Kidney capillary endothelial cell (primary cell): ENCODE measurements around the gene SMPD2.

ENCODE experiments used
- DNase-seq: peaks from one replicate; pipeline ENCODE4 v3.0.0-alpha.2; 2018; ENCODE audit warnings: low spot score

Gene SMPD2, protein sequence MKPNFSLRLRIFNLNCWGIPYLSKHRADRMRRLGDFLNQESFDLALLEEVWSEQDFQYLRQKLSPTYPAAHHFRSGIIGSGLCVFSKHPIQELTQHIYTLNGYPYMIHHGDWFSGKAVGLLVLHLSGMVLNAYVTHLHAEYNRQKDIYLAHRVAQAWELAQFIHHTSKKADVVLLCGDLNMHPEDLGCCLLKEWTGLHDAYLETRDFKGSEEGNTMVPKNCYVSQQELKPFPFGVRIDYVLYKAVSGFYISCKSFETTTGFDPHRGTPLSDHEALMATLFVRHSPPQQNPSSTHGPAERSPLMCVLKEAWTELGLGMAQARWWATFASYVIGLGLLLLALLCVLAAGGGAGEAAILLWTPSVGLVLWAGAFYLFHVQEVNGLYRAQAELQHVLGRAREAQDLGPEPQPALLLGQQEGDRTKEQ

DNA sequence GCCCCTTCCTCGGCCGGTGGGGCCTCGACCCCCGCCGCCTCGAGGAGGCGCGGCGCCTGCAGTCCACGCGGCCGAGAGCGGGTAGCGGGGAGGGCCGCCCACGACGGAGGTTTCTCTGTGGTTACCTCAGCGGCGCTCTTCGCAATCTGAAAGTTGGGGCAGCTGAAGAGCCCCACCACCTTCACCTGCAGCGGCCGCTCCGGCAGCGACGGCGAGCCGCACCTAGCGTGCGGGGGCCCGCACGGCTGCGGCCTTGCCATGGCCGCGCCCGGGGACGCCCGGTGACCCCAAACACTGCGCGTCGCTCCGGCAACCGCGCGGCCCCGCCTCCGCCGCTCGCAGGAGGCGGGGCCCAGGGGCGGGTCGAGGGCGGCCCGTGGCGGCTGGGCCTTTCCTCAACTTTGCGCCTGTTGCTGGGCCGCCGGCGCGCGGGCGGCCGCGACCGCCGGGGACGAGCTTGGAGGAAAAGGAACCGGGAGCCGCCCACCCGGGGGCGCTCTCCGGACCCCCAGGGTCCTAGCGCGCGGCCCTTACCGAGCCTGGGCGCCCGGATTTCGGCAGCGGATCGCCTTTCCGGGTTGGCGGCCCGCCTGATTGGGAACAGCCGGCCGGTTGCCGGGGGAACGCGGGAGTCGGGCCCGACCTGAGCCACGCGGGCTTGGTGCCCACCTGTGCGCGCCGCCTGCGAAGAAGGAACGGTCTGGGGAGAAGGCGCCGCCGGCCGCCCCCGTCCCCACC, at the start of gene SMPD2, which contains the start of gene PPIL6:
TSS of gene SMPD2 (plus strand) at position 394 of the 738 bp plus-strand sequence. CDS start 398 bp downstream, outside the sequence.
TSS of gene PPIL6 (minus strand) at position 298 of the 738 bp plus-strand sequence. CDS start at position 260, 38 bp downstream.
- DNase-seq: peak; percentile 76

DNA sequence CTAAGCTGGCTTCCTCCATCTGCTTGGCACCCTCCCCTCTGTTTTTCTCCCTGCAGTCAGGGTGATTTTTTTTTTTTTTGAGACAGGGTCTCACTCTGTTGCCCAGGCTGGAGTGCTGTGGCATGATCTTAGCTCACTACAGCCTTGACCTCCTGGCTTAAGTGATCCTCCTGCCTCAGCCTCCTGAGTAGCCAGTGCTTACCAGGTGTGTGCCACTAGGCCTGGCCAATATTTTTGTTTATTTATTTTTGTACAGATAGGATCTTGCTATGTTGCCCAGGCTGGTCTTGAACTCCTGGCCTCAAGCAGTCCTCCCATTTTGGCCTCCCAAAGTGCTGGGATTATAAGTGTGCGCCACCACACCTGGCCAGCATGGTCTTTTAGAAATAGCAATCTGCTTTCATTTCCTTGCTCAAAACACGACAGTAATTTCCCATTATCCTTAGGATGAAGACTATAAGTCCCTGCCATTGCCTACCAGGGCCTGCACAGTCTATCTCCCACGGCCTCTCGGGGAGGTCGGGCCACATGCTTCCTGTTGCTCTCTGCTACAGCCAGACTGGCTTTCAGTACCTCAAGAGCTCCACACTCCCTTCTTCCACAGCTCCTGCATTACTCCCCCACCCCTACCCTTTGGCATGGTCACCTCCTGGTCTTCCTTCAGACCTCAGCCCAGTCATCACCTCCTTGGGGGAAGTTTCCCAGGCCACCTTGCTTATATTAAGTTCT, 47.2 kb upstream of the SMPD2 start:
- DNase-seq: no peak

DNA sequence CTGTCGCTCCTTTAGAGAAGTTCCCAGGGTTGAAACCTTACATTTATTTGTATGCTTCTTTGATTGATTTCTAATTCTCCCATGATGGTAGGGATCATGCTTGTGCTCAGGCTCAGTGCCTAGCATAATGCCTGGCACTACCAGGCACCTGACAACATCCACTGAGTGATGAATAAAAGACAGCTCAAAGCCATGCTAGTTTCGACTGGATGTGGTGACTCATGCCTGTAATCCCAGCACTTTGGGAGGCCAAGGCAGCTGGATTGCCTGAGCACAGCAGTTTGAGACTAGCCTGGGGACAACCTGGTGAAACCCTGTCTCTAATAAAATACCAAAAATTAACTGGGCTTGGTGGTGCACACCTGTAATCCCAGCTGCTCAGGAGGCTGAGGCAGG, 46.6 kb upstream of the SMPD2 start:
- DNase-seq: no peak

DNA sequence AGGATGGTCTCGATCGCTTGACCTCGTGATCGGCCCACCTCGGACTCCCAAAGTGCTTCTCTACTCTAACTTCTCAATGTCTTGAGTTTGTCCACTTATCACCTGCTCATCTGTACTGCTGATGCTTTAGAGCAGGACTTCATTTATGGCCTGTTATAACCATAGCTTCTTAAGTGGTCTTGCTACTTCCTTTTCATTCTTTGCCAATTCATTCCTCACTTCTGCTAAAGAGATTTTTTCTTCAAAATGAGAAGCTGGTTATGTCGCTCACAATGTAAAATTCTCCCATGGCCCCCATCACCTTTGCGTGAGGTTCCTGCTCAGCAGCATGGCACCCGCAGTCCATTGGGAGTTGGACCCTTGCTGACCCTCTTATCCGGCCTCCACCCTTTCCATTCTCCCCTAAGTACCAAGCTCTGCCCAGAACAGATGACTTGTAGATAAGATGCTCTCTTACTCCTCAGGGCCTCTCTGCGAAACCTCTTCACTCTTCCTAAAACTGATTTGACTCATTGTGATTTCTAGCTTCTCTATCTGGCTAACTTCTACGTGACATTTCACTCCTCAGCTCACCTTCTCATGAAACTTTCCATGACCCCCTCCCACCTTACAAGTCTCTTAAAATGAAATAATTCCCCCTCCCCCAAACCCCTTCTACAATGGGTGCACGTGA, 44.3 kb upstream of the SMPD2 start:
- DNase-seq: no peak

DNA sequence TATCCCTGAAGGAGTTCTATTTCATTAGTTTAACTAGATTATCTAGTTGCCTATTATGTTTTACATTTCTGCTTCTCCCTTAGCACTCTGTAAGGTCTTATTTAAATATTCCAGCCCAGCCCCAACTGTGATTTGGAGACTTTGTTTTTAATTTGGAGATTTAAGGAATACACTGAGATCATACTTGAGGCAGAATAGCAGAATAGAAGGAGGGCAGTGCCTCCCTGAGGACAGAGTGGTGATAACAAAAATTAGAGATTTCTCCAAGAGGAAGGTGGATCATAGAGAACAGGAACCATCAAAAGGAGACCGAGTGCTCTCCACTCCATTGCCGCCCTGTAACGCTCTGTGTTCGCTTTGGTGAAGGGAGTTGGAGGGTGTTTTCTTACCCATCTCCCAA, 43.5 kb upstream of the SMPD2 start:
- DNase-seq: no peak

DNA sequence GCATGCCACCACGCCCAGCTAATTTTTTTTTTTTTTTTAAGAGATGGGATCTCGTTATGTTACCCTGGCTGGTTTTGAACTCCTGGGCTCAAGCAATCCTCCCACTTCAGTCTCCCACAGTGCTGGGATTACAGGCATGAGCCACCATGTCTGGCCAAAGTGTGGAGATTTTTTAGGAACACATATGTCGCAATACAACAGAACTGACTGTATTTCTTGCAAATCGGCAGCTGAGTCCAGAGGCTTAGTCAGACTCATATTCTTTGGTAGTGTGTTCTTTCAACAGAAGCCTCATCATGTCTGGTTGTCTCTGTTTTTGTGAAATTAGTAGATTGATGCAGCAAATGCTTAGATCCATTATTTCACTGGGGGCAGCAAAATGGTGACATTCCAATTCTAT, 34.3 kb upstream of the SMPD2 start:
- no peak for DNase-seq

DNA sequence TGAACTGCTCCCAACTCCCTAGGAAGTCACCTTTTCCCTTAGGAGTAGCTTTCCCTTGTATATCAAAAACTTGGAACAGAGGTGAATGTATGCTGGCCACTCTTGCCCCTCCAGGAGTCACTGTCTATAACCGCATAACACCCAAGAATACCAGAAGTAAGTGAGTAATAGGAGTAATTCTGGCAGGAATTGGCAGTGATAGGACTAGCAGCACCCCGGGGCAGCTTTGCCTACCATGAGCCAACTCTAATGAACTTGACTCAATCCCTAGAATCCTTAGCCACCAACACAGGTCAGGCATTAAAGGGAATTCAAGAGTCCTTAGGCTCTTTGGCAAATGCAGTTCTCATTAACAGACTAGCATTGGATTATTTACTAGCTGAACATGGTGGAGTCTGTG, 29.5 kb upstream of the SMPD2 start:
- DNase-seq: no peak

DNA sequence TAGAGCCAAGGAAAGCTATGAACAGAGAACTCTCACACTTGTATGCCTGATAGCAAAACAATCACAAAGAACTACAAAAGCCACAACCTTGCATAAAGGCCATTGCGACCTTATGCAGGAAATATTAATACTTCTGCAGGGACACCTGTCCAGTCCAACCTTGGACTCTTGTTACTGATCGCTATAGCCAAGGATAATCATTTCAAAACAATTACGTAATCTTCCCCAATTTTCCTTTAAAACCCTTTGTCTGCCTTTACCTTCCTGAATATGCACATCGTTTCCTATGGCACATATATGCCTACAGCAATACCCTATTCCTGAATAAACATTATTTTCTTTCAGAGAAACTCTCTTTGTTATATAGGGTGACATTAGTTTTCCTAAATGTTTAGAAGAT, 22.9 kb upstream of the SMPD2 start:
- no peak for DNase-seq

DNA sequence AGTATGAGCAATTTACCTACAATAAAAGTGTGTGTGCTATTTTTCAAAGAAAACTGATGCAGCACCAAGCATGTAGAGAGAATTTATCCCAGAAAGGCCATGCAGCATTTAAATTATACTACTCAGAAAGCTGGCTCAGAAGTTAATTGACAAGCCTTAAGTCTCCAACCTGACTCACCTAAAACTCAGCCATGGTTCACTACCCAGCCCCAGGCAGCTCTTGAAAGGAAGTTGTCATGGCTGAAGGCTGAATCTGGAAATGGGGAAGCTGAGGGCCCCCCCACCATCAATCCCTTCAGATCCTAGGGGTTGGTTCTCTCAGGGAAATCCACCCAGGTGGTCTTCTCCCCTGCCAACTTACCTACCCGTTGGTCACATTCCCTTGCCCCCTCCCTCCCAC, 19.8 kb upstream of the SMPD2 start:
- DNase-seq: no peak

DNA sequence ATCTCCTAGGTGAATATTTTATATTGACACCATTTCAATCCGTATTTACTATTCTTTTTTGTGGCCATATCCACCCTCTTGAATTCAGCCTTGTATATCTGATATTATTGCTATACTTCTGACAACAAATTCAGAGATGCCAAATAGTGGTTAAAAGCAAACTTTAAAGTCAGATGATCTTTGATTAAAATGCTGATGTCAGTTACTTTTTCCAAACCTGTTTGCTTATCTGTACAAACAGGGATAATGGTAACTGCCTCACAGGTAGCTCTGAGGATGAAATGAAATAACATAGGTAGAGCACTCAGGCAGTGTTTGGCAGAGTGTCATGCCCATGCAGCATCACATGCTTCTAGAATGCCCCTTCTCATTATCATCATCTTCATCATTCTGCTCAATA, 19.3 kb upstream of the SMPD2 start:
- DNase-seq: no peak

DNA sequence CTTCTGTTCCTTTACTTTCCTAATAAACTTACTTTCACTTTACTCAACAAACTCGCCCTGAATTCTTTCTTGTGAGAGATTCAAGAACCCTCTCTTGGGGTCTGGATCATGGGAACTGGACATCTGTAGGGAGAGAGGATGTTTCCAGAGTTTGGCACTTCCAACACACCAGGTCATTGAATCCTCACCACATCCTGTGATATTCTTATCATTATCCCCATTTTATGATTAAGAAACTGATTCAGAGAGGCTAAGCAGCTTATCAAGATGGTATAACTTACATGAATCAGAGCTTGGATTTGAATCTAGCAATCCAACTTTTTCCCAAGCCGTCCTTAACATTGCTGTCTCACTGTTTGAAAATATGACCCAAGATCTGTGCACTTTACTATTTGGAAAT, 15.6 kb upstream of the SMPD2 start:
- no peak for DNase-seq

DNA sequence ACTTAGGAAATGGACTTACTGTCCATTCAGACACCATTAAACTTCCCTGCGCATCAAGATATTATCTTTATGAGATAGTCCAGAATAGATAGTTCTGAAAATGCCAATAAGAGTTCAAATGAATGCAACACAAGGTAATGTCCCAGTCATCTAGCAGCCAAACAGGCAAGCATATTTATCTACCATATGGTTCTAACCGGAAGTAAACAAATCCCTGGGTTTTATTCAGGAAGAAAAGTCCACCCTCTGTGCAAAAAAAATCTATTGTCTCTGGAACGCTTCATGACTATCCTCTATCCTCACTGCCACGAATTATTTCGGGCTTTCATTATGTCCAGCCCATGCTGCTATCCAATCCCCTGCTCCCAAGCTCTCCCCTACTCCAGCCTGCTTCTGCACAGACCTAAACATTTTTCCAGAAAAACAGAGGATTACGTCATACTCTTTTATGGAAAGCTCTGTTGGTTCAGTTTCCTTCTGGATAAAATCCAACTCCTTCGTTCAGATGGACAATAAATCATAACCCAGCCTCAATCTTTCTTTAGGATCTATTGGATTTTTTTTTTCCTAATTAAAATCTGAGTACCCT, 11.5 kb upstream of the SMPD2 start:
- peak; percentile 47 for DNase-seq

DNA sequence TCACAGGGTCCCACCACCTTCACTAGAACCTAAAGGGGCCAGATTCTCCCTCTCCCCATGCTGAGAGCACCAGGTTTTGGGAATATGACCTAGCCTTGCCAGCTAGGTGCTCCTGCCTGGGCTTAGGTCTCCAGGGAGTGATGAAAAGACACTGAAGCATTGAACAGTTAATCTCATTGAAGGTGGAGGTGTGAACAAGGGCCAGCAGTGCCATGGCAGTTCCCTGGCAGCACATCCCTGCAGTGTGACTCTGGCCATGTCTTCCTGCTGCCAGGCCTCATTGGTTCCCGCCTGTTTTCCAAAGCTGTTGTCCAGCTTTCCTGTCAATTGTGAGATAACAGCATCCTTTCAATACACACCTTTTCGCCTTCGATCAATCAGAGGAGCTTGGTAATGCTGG, 11.0 kb upstream of the SMPD2 start:
- DNase-seq: no peak

DNA sequence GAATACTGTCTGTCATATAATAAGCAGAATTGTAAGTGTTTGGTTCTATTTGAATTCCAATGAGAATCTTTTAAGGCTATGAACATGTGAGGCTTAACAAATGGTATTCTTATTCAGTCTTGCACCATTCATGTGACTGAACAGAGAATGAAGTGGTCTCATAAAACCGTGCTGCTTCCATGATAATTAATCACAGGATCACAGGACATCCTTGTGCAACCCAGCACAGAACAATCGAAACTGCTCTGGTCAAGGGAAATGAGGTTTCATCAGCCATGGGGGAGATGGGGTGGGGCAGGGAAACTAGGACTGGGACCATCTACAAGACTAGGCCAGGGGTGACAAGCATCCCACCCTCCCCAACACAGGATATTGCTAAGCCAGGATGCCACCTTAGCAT, 6.1 kb upstream of the SMPD2 start:
- no peak for DNase-seq

DNA sequence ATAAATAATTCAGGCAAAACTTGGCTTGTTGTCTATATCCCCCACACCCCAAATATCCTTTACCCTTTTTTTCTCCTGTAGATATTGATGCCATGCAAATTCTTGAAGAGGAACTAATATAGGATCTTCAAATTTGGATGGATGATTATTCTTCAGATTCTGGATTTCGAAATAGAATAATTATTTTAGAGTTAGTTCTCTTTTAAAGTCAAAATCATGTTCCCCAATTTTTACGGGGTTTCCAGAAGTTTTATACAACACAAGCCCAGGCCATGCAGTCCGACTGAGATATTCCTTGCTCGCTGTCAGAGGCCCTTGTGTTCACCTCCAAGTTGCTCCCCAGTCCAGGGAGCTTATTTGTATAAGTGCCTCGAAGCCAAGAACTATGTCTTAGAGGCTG, 4.5 kb upstream of the SMPD2 start:
- no peak for DNase-seq

DNA sequence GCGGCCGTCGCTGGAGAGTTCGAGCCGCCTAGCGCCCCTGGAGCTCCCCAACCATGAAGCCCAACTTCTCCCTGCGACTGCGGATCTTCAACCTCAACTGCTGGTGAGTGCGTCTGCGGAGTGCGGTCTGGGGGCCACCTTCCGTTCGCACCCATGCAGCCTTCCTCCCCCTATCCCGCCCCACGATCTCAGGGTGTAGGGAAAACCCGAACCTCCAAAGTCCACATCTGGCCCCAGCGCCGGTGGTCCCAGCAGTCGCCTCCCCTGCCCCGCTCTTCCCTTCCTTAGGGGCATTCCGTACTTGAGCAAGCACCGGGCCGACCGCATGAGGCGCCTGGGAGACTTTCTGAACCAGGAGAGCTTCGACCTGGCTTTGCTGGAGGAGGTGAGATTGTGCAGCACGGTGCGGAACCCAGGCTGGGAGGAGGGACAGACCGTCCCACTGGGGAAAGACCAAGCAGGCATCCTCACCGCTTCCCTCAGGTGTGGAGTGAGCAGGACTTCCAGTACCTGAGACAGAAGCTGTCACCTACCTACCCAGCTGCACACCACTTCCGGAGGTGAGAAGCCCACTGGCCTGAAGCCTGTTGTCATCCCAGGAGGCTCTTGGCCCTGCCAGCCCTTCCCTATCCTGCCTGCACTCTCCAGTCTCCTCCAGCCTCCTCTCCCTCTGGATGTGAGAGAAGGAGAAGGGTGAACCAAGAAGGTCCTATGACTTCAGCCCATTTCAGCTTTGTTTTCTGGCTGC, 719 bp downstream of the SMPD2 start:
- DNase-seq: peak; percentile 24

DNA sequence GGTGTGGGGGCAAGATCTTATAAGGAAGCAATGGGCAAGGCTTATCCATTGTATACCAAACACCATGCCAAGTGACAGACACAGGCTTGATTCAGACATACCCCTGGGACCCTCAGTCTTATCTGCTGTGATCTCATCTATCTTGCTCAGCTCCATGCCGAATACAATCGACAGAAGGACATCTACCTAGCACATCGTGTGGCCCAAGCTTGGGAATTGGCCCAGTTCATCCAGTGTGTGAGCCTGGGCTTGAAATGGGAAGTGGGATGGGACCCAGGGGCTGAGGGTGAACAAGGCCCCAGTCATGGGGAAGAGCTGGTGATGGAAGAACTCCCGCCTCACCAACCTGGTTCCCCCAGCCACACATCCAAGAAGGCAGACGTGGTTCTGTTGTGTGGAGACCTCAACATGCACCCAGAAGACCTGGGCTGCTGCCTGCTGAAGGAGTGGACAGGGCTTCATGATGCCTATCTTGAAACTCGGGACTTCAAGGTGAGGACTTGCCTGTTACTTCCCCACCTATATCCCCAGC, 1.9 kb downstream of the SMPD2 start:
- DNase-seq: no peak

DNA sequence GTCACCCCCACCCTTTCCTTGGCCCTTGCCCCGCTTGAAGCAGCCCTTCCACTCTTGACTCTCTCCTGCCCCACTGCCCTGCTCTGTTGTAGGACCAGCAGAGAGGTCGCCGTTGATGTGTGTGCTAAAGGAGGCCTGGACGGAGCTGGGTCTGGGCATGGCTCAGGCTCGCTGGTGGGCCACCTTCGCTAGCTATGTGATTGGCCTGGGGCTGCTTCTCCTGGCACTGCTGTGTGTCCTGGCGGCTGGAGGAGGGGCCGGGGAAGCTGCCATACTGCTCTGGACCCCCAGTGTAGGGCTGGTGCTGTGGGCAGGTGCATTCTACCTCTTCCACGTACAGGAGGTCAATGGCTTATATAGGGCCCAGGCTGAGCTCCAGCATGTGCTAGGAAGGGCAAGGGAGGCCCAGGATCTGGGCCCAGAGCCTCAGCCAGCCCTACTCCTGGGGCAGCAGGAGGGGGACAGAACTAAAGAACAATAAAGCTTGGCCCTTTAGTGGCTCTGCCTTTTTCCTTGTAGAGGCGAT, 3.0 kb downstream of the SMPD2 start:
- no peak for DNase-seq

DNA sequence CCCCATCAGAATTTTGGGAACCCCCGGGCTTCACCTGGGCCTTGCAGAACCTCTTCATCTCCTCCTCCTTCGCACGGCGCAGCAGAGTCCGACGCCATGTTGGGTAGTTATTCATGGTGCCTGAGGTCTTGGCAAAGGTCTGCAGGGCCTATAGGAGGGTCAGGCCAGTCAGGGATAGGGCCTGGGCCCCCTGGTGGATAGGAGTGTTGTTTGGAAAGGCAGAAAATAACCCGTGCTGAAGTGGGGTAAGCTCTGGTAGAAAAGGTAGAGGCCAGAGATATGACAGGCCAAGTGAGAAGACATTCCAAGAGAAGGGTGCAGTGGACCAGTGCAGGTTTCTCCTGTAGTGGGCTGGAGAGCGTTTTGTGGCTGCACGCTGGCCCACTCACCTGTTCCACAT, 4.9 kb downstream of the SMPD2 start:
- no peak for DNase-seq

DNA sequence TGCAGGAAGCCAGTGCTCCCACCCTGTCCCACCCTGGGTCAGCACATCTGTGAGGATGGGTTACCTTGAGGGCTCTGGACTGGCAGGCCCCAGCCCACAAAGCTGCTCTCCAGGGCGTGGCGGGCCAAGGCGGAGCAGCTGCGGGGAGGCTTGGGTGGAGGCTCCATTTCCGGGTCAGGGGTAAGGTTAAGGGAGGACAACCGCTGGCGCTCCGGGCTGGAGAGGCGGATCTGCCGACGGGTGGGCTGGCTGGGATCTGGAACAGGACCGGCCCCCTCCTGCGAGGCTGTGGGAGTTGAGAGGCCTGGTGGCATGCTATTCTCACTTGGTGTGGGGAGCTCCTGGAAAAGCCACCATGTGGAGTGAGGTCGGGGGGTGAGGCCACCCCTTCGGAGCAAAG, 5.5 kb downstream of the SMPD2 start:
- DNase-seq: no peak

DNA sequence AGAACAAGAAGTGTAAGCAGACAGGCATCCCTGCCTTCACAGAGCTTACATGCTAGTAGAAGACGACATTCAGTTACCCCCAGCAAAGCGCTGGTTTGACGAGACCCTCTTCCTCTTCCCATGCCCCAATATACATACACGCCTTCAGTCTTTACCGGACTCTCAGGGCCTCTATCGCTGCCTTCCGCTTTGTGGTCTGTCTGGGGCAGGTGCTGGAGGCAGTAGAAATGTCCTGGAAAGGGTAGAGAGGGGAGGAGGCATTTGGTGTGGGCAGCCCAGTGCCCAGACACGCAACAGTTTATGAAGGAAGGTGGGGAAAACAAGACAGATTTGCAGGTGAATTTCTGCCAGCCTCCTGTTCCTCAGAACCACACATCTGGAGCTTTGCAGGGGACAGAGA, 6.0 kb downstream of the SMPD2 start:
- DNase-seq: no peak
